ENCODE measurements around the gene ENOX1.

The ENOX1 gene

GRCh38 chr13:43744261-43745031, 42.3 kb downstream of the ENOX1 start:
- DNase-seq (ENCODE audit: low read depth in 3 of 3): no peak

GRCh38 chr13:43742911-43743310, 43.9 kb downstream of the ENOX1 start:
- no peak for DNase-seq (ENCODE audit: low read depth in 3 of 3)

GRCh38 chr13:43737392-43737923, 49.3 kb downstream of the ENOX1 start:
- no peak for DNase-seq (ENCODE audit: low read depth in 3 of 3)

- no peak for DNase-seq (ENCODE audit: low read depth in 3 of 3)
Observed at GRCh38 chr13:43732726-43733125, 54.0 kb downstream of the ENOX1 start.

GRCh38 chr13:43731296-43731695, 55.5 kb downstream of the ENOX1 start:
- DNase-seq (ENCODE audit: low read depth in 3 of 3): no peak

GRCh38 chr13:43730642-43731041, 56.1 kb downstream of the ENOX1 start:
- DNase-seq (ENCODE audit: low read depth in 3 of 3): no peak

- no peak for DNase-seq (ENCODE audit: low read depth in 3 of 3)
Observed at GRCh38 chr13:43728421-43728820, 58.4 kb downstream of the ENOX1 start.

GRCh38 chr13:43727856-43728255, 58.9 kb downstream of the ENOX1 start:
- DNase-seq (ENCODE audit: low read depth in 3 of 3): no peak

- DNase-seq (ENCODE audit: low read depth in 3 of 3): no peak
Observed at GRCh38 chr13:43725460-43725859, 61.3 kb downstream of the ENOX1 start.

- DNase-seq (ENCODE audit: low read depth in 3 of 3): no peak
Observed at GRCh38 chr13:43720780-43721397, 65.9 kb downstream of the ENOX1 start.

- DNase-seq (ENCODE audit: low read depth in 3 of 3): no peak
Observed at GRCh38 chr13:43698758-43699157, 88.0 kb downstream of the ENOX1 start.

GRCh38 chr13:43698009-43698408, 88.8 kb downstream of the ENOX1 start:
- no peak for DNase-seq (ENCODE audit: low read depth in 3 of 3)

- DNase-seq (ENCODE audit: low read depth in 3 of 3): no peak
Observed at GRCh38 chr13:43697323-43697722, 89.4 kb downstream of the ENOX1 start.

- DNase-seq (ENCODE audit: low read depth in 3 of 3): no peak
Observed at GRCh38 chr13:43694146-43694664, 92.6 kb downstream of the ENOX1 start.

GRCh38 chr13:43693639-43694038, 93.1 kb downstream of the ENOX1 start:
- no peak for DNase-seq (ENCODE audit: low read depth in 3 of 3)

GRCh38 chr13:43688227-43688907, 98.4 kb downstream of the ENOX1 start:
- DNase-seq (ENCODE audit: low read depth in 3 of 3): no peak

- no peak for DNase-seq (ENCODE audit: low read depth in 3 of 3)
Observed at GRCh38 chr13:43687038-43687437, 99.7 kb downstream of the ENOX1 start.

- no peak for DNase-seq (ENCODE audit: low read depth in 3 of 3)
Observed at GRCh38 chr13:43686557-43686956, 100.2 kb downstream of the ENOX1 start.

- no peak for DNase-seq (ENCODE audit: low read depth in 3 of 3)
Observed at GRCh38 chr13:43684963-43685725, 101.6 kb downstream of the ENOX1 start.

- no peak for DNase-seq (ENCODE audit: low read depth in 3 of 3)
Observed at GRCh38 chr13:43682701-43683100, 104.1 kb downstream of the ENOX1 start.

GRCh38 chr13:43676320-43676719, 110.5 kb downstream of the ENOX1 start:
- DNase-seq (ENCODE audit: low read depth in 3 of 3): no peak

- no peak for DNase-seq (ENCODE audit: low read depth in 3 of 3)
Observed at GRCh38 chr13:43675577-43675976, 111.2 kb downstream of the ENOX1 start.
